ENCODE data around the gene FGFR4.
"Not testable (repeated sequence)": the region's sequence is repeated elsewhere in the genome, so short reads cannot be mapped to it uniquely, and the experiment has no call there.

The FGFR4 gene

GRCh38 chr5:177044641-177045040, 42.1 kb upstream of the FGFR4 start:
- DNase-seq (ENCODE audit: extremely low read depth, low read depth) = no peak
- no peak overlapping the region for H3K4me3 ChIP-seq (replicated peaks; ENCODE audit: low read depth, low read length)
- TF ChIP-seq CTCF (IDR thresholded peaks at IDR 0.05; ENCODE audit: low read depth, low read length, missing control alignments) = no peak

DNA sequence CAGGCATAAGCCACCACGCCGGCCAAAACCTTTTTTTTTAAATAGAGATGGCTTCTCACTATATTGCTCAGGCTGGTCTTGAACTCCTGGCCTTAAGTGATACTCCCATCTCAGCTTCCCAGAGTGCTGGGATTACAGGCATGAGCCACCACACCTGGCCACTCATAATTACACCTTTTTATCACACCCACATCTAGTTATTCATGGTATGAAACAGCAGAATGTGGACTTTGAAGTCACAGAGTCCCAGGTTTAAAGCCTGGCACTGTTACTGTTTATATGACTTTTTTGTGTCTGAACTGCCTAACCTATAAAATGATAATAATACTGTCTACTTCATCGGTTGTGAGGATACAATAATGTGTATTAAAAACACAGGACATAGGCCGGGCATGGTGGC, 41.1 kb upstream of the FGFR4 start:
- no peak for TF ChIP-seq CTCF (IDR thresholded peaks at IDR 0.05; ENCODE audit: low read depth, low read length, missing control alignments)
- DNase-seq (ENCODE audit: extremely low read depth, low read depth) = no peak
- H3K4me3 ChIP-seq (replicated peaks; ENCODE audit: low read depth, low read length) = no peak overlapping the region

DNA sequence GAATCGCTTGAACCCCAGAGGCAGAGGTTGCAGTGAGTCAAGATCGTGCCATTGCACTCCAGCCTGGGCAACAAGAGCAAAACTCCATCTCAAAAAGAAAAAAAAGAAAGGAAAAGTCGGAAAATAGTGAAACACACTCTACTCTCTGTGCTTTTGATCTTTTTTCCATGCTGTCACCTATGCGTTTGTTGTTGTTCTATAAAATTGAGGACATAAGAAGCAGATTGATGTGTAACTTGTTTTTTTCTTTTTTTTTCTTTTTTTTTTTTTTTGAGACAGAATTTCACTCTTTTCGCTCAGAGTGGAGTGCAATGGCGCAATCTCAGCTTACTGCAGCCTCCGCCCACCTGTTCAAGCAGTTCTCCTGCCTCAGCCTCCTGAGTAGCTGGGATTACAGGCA, 38.2 kb upstream of the FGFR4 start:
- DNase-seq (ENCODE audit: extremely low read depth, low read depth) = not testable (repeated sequence)

DNA sequence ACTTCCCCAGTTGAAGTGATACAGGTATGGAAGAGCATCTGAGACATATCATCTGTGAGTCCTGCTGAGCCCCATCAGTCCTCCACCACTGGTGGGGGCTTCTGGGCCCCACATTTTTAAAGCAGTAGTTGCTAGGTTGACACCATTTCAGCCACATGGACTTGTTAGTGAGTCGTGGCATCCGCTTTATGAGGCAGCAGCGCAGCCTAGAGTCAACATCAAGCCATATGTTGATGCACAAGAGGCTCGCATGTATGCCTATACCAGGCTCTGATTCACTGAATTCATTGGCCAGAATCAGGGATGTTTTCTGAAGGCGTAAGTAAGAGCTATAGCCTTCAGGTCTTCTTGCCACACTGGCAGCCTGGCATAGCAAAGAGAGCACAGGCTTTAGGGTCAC, 37.4 kb upstream of the FGFR4 start:
- no peak overlapping the region for H3K4me3 ChIP-seq (replicated peaks; ENCODE audit: low read depth, low read length)
- no peak for DNase-seq (ENCODE audit: extremely low read depth, low read depth)
- TF ChIP-seq CTCF (IDR thresholded peaks at IDR 0.05; ENCODE audit: low read depth, low read length, missing control alignments) = no peak

More for the DNA sequence above, 38.2 kb upstream of the FGFR4 start:
- not testable (repeated sequence) for H3K4me3 ChIP-seq (replicated peaks; ENCODE audit: low read depth, low read length)

- DNase-seq (ENCODE audit: extremely low read depth, low read depth) = no peak
- no peak for TF ChIP-seq CTCF (IDR thresholded peaks at IDR 0.05; ENCODE audit: low read depth, low read length, missing control alignments)
Measured at GRCh38 chr5:177064500-177065277, 22.0 kb upstream of the FGFR4 start.

DNA sequence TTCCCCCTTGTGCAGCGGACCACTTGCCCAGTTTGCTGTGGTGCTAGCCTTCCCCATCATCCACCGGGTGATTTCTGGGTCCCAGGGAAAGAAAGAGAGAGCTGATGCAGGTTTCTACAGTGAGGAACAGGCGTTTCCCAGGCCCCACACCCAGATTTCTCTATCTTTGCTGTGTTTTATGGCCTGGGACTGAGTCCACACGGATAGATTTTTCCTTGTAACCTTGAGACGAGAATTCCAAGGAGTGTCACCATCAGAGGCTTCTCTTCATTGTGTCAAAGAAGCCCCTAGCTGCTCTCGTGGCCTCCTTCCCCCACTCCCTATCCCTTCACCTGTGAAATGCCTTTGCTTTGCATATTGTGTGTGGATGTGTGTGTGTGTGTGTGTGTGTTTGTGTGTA, 21.2 kb upstream of the FGFR4 start:
- no peak overlapping the region for H3K4me3 ChIP-seq (replicated peaks; ENCODE audit: low read depth, low read length)
- no peak for TF ChIP-seq CTCF (IDR thresholded peaks at IDR 0.05; ENCODE audit: low read depth, low read length, missing control alignments)
- DNase-seq (ENCODE audit: extremely low read depth, low read depth) = no peak

More at GRCh38 chr5:177064500-177065277, 22.0 kb upstream of the FGFR4 start:
- no peak overlapping the region for H3K4me3 ChIP-seq (replicated peaks; ENCODE audit: low read depth, low read length)

DNA sequence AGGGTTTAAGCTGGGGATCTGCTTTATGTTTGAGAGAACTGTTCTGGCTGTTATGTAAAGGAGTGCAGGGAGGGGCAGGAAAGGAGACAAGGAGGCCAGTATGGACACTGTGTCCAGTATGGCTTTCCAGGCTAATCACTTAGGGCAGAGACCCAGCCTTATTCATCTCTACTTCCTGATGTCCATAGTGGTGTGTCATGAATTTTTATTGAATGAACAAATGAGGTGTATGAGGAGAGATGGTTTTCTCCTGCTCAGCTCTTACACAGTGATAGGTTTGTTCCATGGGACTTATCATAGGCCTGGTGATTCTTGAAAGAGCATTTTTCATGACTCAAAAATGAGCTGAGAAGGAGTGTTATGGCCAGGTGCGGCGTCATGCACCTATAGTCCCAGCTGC, 20.5 kb upstream of the FGFR4 start:
- no peak overlapping the region for H3K4me3 ChIP-seq (replicated peaks; ENCODE audit: low read depth, low read length)
- no peak for TF ChIP-seq CTCF (IDR thresholded peaks at IDR 0.05; ENCODE audit: low read depth, low read length, missing control alignments)
- no peak for DNase-seq (ENCODE audit: extremely low read depth, low read depth)
